ACHN (cell line): ENCODE measurements around the gene P3H3.

ENCODE experiments used
- DNase-seq: peaks from one replicate; pipeline ENCODE4 v3.0.0-alpha.2; 2015
- in situ Hi-C: cut with HindIII; loops from 2 replicates; pipeline ENCODE4 v1.10.0; 2017; ENCODE audit warnings: low sequenced_read_pairs, low pct_ligation_motif_present, low pct_unique_long_range_greater_than_20kb

Gene P3H3, protein sequence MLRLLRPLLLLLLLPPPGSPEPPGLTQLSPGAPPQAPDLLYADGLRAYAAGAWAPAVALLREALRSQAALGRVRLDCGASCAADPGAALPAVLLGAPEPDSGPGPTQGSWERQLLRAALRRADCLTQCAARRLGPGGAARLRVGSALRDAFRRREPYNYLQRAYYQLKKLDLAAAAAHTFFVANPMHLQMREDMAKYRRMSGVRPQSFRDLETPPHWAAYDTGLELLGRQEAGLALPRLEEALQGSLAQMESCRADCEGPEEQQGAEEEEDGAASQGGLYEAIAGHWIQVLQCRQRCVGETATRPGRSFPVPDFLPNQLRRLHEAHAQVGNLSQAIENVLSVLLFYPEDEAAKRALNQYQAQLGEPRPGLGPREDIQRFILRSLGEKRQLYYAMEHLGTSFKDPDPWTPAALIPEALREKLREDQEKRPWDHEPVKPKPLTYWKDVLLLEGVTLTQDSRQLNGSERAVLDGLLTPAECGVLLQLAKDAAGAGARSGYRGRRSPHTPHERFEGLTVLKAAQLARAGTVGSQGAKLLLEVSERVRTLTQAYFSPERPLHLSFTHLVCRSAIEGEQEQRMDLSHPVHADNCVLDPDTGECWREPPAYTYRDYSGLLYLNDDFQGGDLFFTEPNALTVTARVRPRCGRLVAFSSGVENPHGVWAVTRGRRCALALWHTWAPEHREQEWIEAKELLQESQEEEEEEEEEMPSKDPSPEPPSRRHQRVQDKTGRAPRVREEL

DNA sequence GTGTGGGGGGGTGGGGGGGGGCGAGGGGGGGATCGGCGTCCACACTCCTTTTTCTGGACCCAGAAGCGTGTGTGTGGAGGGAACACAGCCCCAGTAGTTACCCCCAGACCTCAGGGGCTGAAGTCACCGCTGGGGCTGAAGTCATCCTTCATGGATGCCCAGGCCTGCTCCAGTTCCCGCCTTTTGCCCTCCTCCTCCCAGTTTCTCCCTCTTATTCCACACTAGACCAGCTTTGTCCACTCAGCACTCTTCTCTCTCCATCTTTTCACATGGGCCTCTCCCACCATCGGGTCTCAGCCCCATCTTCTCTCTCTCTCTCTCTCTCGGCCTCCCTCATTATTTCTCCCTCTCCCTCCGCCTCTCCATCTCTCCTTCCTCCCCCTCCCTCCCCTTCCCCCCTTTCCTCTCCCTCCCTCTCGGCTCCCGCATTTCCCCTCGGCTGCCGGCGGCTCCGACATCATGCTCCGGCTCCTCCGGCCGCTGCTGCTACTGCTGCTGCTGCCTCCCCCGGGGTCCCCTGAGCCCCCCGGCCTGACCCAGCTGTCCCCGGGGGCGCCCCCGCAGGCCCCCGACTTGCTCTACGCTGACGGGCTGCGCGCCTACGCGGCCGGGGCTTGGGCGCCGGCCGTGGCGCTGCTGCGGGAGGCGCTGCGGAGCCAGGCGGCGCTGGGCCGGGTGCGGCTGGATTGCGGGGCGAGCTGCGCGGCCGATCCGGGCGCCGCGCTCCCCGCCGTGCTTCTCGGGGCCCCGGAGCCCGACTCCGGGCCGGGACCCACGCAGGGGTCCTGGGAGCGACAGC is at the start of gene P3H3:
Gene P3H3, plus strand, starts transcription at position 426 of the 799 bp plus-strand sequence. Its CDS starts 34 bp downstream, at position 460.
- DNase-seq = peak; percentile 69
- in situ Hi-C loops = no loop called here

DNA sequence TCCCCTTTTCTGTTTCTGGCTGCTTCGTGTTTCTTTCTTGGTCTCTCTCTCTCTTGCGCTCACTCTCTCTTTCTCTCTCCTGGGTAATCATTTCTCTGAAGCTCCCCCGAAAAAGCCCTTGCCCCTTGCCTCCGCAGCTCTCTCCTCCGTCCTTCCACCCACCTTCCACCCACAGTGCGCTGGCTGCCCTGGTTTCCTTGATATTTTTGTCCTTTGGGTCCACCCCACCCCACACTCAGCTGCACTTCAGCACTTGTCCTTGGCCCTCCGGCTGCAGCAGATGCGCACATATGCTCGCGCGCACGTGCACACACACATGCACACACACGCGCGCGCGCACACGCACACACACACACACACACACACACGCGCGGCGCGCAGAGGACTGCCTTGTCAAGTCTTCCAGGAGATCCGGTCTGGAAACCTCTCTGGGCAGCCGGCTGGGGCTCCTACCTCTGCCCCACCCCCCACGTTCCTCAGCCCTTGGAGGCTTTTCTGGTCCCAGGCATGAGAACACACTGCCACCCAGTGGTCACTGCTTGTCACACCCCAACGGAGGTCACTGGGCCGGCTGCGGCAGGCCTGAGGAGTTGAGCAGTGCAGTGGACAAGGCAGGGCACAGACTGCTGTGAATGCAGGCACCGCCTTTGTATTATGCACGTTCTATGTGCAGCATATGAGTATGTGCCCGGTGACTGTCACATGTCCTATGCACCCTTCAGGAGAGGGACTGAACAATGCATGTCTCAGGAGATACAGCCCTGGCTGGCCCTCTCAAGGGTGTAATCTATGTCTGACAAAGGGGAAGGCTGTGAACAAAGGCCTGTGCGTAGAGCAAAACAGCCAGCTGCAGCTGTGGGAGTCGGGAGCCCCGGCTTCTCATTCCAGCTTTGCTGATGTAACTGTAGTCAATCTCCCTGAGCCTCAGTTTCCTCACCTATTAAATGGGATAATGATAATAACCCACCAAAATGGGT is 49.3 kb upstream of the P3H3 start:
- DNase-seq = peak; percentile 96
- in situ Hi-C loops = no loop called here

DNA sequence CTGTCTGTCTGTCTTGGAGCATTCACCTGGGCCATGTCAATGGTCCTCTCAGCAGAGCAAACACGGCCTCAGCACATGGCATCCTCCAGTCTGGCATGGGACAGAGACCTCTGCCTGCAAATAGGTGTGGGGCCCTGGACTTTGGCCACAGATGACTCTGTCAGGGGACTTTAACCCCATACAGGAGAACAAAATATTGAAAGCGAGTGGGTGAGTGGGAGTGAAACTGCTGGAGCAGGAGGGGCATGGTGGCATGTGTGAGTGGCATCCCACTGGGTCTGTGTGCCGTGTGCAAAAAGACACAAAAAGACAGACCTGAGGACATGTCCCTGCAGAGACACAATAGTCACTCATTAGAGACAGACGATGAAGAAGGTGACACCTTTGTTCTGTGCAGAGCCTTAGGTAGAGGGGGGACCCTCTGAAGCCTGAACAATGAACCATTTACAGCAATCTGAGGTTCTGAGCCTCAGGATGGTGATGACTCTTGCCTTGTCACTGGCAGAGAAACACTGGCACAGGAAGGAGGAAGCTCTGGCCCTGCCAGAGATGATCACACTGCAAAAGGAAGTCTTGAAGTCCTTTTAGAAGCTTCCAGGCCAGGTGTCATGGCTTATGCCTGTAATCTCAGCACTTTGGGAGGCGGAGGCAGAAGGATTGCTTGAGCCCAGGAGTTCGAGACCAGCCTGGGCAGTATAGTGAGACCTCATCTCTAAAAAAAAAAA is 48.3 kb upstream of the P3H3 start:
- no peak for DNase-seq
- in situ Hi-C loops = no loop called here

DNA sequence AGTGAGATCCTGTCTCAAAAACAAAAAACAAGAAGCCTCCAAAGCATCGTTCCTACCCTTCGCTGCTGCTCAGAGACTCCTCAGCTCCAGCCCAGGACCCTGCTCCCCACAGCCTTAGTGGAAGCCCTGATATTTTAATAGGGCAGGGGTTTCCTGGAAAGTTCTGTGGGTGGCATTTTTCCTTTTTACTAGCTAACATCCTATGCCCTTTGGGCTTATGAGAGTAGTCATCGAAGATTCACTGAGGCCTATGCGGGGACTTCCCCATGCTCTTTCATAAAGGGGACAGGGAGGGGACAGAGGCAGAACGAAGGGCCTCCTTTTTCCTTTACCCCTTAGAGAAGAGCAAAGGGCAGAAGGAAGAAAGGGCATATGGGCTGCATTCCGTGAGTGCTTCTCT is 47.6 kb upstream of the P3H3 start:
- in situ Hi-C loops = no loop called here
- no peak for DNase-seq

DNA sequence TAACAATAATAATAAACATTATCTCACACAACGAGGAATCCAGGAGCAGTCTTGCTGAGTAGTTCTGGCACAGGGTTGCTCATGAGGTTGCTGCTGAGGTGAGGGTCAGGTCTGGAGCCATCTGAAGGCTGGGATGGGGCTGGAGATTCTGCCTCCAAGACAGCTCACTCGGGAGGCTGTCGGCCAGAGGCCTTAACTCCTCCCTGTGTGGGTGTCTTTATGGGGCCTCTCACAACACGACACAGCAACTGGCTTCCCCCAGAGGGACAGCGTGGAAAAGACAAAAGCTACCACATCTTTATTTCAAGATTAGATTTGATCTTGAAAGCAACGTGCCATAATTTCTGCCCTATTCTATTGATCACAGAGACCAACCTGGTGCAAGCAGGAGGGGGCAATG is 46.1 kb upstream of the P3H3 start:
- in situ Hi-C loops = no loop called here
- no peak for DNase-seq

DNA sequence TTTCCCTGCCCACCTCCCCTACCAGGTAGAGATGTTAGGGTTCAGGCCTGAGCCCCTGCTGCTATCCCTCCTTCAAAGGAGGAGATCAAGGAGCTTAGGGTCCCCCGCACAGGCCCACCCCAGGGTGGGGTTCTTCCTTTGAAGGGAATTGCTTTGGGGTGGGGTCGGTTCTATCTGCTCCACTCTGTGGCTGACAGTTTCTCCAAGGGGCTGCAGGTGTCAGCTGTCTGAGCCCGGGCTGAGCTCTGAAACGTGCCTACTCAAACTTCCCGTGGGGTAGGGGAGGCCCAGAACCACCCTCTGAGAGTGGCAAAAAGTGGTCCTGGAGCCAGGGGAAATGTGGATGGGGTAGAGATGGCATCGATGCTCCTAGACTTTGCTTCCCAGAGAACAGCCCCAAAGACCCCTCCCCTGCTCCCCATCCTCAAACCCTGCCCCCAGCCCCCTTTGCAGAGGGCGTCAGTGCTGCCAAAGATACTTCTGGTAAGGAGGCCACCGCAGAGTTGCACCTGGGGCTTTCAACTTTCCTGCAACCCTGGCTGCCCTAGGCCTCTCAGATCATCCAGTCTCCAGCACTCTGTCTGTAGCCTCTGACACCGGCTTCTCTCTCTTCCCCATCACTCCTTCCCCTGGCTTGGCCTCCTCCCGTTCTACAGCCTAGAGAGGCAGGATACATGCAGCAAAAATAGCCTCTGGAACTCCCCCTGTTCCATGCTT is 45.2 kb upstream of the P3H3 start:
- DNase-seq = no peak
- in situ Hi-C loops = no loop called here

DNA sequence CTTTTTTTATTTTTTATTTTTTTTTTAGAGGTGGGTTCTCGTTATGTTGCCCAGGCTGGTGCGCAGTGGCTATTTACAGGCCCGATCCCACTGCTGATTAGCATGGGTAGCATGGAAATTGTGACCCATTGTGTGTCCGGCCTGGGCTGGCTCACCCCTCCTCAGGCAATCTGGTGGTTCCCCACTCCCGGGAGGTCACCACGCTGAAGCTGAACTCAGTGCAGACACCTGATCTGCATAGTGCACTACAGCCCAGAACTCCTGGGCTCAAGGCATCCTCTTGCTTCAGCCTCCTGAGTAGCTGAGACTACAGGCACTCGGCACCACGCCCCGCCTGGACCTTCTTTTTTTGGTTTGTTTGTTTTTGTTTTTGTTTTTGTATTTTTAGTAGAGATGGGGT is 44.4 kb upstream of the P3H3 start:
- DNase-seq = no peak
- in situ Hi-C loops = no loop called here

DNA sequence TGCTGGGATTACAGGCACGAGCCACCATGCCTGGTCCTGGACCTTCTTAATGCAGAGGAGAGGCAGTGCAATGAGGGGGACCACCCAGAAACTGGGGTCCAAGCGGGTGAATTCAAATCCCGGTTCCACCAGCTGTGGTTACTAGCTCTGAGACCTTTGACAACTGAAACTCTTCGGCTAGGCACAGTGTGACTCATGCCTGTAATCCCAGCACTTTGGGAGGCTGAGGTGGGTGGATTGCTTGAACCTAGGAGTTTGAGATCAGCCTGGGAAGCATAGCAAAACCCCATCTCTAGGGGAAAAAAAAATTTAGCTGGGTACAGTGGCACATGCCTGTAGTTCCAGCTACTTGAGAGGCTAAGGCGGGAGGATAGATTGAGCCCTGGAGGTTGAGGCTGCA is 43.9 kb upstream of the P3H3 start:
- in situ Hi-C loops = no loop called here
- DNase-seq = no peak

DNA sequence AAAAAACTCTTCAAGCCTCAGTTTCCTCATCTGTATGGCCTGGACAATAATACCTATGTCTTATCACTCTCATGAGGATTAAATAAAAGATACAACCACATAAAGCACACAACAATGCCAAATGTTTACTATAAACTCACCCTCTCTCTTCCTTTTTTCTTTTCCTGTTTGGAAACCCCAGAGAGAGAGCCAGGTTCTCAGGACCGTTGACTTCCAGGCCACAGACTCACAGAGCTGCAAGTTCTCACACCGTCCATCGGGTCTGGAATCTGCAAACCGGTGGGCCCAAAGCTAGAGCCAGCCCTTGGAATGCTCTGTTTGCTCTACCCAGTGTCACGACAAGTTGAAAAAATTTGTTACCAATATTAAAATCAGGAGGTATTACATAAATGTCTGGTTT is 43.4 kb upstream of the P3H3 start:
- in situ Hi-C loops = no loop called here
- DNase-seq = no peak

DNA sequence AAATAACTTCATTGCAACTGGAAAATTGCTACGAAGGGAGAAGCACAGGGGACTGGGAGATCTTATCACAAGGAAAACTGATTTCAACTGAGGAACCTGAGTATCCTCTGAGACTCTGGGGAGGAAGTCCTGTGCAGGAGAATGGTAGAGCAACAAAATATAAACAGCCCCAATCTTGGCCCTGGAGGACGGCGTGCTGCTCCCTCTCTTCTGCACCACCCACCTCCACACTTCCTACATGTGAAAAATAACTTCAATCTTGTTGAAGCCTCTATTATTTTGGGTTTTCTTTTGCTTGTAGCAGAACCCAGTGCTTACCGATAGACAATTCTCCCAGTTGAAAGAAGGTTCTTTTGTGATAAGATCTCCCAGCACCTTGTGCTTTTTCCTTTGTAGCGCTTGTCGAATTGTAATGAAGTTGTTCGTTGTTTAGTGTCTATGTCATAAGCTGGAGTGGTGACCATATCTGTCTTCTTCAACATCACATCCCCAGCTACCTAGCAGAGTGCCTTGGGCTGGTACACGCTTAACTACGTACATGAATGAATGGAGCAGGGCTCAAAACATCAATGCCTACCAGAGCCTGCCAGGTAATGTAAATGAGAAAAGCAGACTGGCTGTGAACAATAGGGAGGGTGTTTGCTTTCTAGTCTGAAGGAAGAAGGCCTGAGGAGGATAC is 41.7 kb upstream of the P3H3 start:
- no peak for DNase-seq
- in situ Hi-C loops = no loop called here

DNA sequence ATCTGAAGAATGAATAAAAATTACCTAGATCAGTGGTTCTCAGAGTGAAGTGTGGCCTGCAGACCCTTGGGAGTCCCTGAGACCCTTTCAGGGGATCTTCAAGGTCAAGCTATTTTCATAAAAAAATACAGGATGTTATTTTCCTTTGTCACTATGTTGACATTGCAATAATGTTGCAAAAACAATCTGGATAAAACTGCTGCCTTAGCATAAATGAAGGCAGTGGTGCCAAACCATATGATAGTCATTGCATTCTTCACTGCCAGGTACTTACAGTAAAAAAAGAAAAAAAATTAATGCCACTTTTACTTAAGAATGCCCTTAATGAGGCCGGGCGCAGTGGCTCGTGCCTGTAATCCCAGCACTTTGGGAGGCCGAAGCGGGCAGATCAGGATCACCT is 40.9 kb upstream of the P3H3 start:
- DNase-seq = no peak
- in situ Hi-C loops = no loop called here

DNA sequence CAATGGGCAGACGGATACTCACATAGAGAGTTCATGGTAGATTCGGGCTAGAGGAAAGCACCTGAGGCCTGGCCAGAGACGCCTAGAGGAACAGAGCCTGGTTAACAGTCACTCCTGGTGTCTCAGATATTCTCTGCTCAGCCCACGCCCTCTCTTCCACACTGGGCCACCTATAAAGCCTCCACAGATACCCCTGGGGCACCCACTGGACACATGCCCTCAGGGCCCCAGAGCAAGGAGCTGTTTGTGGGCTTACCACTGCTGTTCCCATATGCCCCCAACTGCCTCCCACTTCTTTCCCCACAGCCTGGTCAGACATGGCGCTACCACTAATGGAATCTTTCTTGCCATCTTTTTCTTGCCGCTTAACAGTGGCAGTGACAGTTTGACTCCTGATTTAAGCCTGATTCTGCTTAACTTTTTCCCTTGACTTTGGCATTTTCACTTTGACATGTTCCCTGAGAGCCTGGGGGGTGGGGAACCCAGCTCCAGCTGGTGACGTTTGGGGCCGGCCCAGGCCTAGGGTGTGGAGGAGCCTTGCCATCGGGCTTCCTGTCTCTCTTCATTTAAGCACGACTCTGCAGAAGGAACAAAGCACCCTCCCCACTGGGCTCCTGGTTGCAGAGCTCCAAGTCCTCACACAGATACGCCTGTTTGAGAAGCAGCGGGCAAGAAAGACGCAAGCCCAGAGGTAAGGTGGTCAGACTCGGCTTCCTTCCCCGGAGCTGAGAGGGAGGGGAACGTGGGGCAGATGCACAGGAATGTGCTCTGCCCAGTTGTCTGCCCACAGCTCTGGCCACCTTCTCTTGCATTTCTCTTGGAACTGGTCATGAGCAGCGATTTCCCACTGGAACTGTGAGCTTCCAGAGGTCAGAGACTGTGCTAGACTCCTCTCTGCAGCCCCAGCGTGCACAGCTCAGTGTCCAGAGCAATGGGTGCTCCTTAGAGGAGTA is 39.0 kb upstream of the P3H3 start, which contains the start of gene CD4:
Gene CD4, plus strand, starts transcription at position 557 of the 953 bp plus-strand sequence. CDS start 10,611 bp downstream, outside the sequence.
- in situ Hi-C loops = no loop called here
- no peak for DNase-seq

DNA sequence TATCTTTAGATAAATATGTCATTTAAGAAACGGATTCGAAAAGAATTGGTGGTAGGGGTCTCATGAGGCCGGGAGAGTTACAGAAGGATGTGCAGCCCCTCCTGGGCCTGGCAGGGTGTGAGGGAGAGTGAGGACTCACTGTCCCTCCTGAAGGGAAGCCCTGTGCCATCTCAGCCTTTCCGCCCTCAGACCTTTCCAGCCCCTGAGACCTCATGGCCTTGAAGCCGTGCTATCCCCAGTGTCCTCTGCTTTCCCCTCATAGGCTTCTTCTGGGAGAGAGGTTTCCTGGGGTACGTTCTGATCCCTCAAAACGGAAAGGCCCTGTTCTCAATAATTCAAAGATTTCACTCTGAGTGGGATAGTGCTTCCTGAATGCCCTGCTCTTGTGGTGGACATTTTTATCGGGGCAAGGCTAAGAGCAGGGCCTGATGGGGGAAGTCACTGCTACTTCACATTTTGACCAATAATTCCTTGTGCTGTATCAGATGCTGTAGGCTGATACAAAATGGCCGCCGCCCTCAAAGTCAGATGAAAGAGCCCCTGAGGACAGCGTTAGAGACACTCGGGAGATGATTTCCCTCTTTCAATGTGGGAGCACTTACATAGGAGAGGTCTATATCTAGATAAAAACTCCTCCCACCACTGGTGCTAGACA is 37.6 kb upstream of the P3H3 start:
- in situ Hi-C loops = no loop called here

DNA sequence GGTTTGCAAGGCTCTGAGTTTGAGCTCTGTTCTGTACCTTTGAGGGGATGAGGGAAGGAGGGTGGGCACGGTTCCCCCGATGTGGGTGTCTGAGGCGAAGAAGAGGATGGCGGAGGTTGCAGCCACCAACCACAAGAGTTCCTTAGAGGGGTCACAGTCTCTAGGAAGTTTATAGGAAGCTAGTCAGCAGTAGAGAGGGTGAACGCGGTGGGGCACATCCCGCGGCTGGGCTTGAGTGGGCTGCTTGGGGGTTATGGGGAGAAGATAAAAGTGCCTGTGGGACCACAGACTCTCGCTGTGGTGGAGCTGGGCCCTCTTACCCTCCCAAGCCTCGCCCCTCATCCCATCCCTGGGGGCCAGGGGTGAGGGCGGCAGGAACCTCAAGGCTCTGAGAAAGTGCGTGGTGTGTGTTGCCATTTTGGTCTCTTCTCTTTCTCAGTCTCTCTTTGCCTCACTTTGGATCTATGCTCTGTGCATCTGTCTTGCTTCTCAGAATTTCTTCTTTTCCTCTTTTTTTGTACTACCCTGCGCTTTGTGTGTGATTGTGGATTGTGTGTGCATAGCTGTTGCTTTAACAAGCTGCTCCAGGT is 36.2 kb upstream of the P3H3 start:
- no peak for DNase-seq
- in situ Hi-C loops = no loop called here

More for the DNA sequence above, 37.6 kb upstream of the P3H3 start:
- no peak for DNase-seq
